ENCODE measurements around the gene KRT3.

DNA sequence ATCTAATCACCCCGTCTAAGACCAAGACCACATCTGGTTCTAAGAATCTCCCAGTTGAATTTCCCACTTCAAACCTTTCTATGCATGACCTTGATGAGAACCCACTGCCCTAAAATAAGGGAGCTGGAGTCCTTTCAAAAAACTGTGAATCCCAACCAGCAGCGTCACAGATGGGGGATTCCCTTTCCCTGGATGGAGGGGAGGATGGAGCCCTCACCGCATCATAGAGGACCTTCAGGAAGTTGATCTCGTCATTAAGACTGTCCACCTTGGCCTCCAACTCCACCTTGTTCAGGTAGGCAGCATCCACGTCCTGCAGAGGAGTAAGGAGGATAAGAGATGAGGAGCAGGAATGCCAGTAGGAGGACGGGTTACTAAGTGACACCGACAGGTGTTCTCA is 13.2 kb upstream of the KRT3 start:
- TF ChIP-seq CTCF (IDR thresholded peaks at IDR 0.05), result no peak
- no peak for TF ChIP-seq POLR2A (IDR thresholded peaks at IDR 0.05; ENCODE audit: low read depth)
- no peak for TF ChIP-seq EP300 (IDR thresholded peaks at IDR 0.05)
- no peak for TF ChIP-seq POLR2AphosphoS5 (IDR thresholded peaks at IDR 0.05)
